ENCODE results near the gene MMP11.

The MMP11 gene

GRCh38 chr22:23752090-23752691 lies 20.5 kb upstream of the MMP11 start:
- no peak for TF ChIP-seq CTCF (conservative IDR thresholded peaks at IDR 0.05; ENCODE audit: low read depth)
- POLR2A ChIA-PET (ENCODE audit: low non-redundant PET), result no interaction called here
- CTCF ChIA-PET, result no interaction called here
- no peak for DNase-seq (ENCODE audit: low spot score)
- H3K27ac ChIP-seq, result peak overlapping the region; percentile 87

- no peak for TF ChIP-seq CTCF (conservative IDR thresholded peaks at IDR 0.05; ENCODE audit: low read depth)
- no peak for DNase-seq (ENCODE audit: low spot score)
- no peak overlapping the region for H3K27ac ChIP-seq
- CTCF ChIA-PET, result no interaction called here
- POLR2A ChIA-PET (ENCODE audit: low non-redundant PET), result no interaction called here
Observed at GRCh38 chr22:23752750-23753149, 19.9 kb upstream of the MMP11 start.

GRCh38 chr22:23753385-23753784 lies 19.3 kb upstream of the MMP11 start:
- ChIA-PET POLR2A (ENCODE audit: low non-redundant PET) (no interaction called here), CTCF (no interaction called here)

GRCh38 chr22:23754220-23754919 lies 18.3 kb upstream of the MMP11 start, which contains the start of gene VPREB3:
VPREB3 (minus strand) TSS chr22:23754425; CDS start chr22:23754363, 62 bp downstream.
- POLR2A ChIA-PET (ENCODE audit: low non-redundant PET), result no interaction called here
- CTCF ChIA-PET, result interaction anchor here (0.6 kb wide), 1 partner anchor 62 kb away, joined by 3 read pairs; no protein-coding TSS in a partner anchor
- H3K27ac ChIP-seq, result no peak within 1 kb of the TSS
- DNase-seq (ENCODE audit: low spot score), result no peak
- no peak for TF ChIP-seq CTCF (conservative IDR thresholded peaks at IDR 0.05; ENCODE audit: low read depth)

More at GRCh38 chr22:23753385-23753784, 19.3 kb upstream of the MMP11 start:
- no peak for DNase-seq (ENCODE audit: low spot score)
- no peak for TF ChIP-seq CTCF (conservative IDR thresholded peaks at IDR 0.05; ENCODE audit: low read depth)
- H3K27ac ChIP-seq, result no peak overlapping the region

GRCh38 chr22:23754980-23755636 lies 17.5 kb upstream of the MMP11 start:
- POLR2A ChIA-PET (ENCODE audit: low non-redundant PET), result no interaction called here

More at GRCh38 chr22:23754980-23755636, 17.5 kb upstream of the MMP11 start:
- DNase-seq (ENCODE audit: low spot score), result no peak
- CTCF ChIA-PET, result no interaction called here
- no peak overlapping the region for H3K27ac ChIP-seq
- TF ChIP-seq CTCF (conservative IDR thresholded peaks at IDR 0.05; ENCODE audit: low read depth), result no peak
